K562 (cell line): Measurements from ENCODE around the gene UBE2U. TPM values are rescaled to one million over a fixed set of nuclear protein-coding genes. Genes with fewer than 3 reads are reported as not detected.
A peak's percentile ranks its signal among the peaks of the same experiment; 100 is the strongest.

Source experiments
- ETS2 ChIP-seq: IDR thresholded peaks from 2 replicates; pipeline ENCODE4 v1.6.1; 2016; ENCODE audit warnings: borderline replicate concordance, missing genetic modification characterization, mild to moderate bottlenecking, moderate library complexity, missing compliant biosample characterization; ENCODE audit not compliant: poor library complexity, severe bottlenecking
- IFI16 ChIP-seq: fragments of 250-450 bp; sonication (Bioruptor Pico); IDR thresholded peaks from 2 replicates; pipeline ENCODE4 v2.1.2; 2022; ENCODE audit warnings: mild to moderate bottlenecking, inconsistent platforms
- NCOR1 ChIP-seq: fragments of 450-650 bp; IDR thresholded peaks from 2 replicates; pipeline ENCODE4 v1.6.1; 2016; ENCODE audit warnings: mild to moderate bottlenecking, moderate library complexity
- RBM17 ChIP-seq: fragments of 200-400 bp; formaldehyde crosslinking; IDR thresholded peaks from 2 replicates; pipeline ENCODE4 v1.6.1; 2017; ENCODE audit warnings: low read depth, mild to moderate bottlenecking, low read length, borderline replicate concordance
- ZBTB12 ChIP-seq: fragments of 250-450 bp; sonication (Bioruptor Pico); IDR thresholded peaks from 2 replicates; pipeline ENCODE4 v1.4.0; 2020
- ZBTB40 ChIP-seq, 2 experiments: fragments of 450-650 bp in 1 of 2; sonication (generic) in 1 of 2; formaldehyde crosslinking in 1 of 2; IDR thresholded peaks; 2 replicates each; pipeline versions ENCODE4 v1.7.1 to v1.9.0; 2016 to 2022; ENCODE audit warnings: inconsistent platforms in 1 of 2, mild to moderate bottlenecking in 1 of 2, missing genetic modification reagents in 1 of 2
- ZNF316 ChIP-seq: fragments of 450-650 bp; IDR thresholded peaks from 2 replicates; pipeline ENCODE4 v1.6.1; 2016
- ZNF324 ChIP-seq: fragments of 250-450 bp; sonication (Bioruptor Pico); IDR thresholded peaks from 2 replicates; pipeline ENCODE4 v1.4.0; 2020; ENCODE audit warnings: mild to moderate bottlenecking
- polyA plus RNA-seq, 8 experiments: library from polyadenylated mRNA; depleted of rRNA in 4 of 8; stranded (reverse) in 5 of 8; unstranded in 3 of 8; fragments of >200 nt; fragmentation: Nextera tagmentation in 2 of 8; fragmentation: Illumina TruSeq in 1 of 8; extraction: Ambion mirVana in 2 of 8; extraction: Trizol in 1 of 8; gene quantifications; 2 replicates each; pipeline versions ENCODE4 v1.2.1 to v1.2.3, GENCODE V29; 2011 to 2014; ENCODE audit warnings: inconsistent platforms in 1 of 8, missing spikeins in 1 of 8
- total RNA-seq, 7 experiments: library from RNA; depleted of rRNA in 6 of 7; stranded (reverse); fragments of >200 nt in 6 of 7; fragmentation: Illumina TruSeq in 2 of 7; extraction: Trizol in 2 of 7; gene quantifications; 2 replicates each; pipeline versions ENCODE4 v1.2.1 to v1.2.3, GENCODE V29; 2011 to 2021; ENCODE audit warnings: low replicate concordance in 1 of 7

The UBE2U gene
- total and polyA plus RNA-seq, 9 of the 15 experiments (the other 6 are each of a cell fraction or from before 2014, with no cell fraction given) = not detected

- TF ChIP-seq ZBTB40 (IDR thresholded peaks at IDR 0.05) (no peak), ZBTB40 (CRISPR knock-in tag; IDR thresholded peaks at IDR 0.05) (no peak), NCOR1 (no peak), ZNF324 (CRISPR knock-in tag) (no peak), IFI16 (CRISPR knock-in tag) (no peak), ZBTB12 (CRISPR knock-in tag) (no peak), RBM17 (no peak), ZNF316 (peak; percentile 52; the same call in 1 of the 2 replicates), ETS2 (tag) (no peak)
These were observed 48.5 kb downstream of the UBE2U start (continued) for GRCh38 chr1:64251971-64252370.
